ENCODE measurements around the gene ZBTB7C. TPM values are rescaled to one million over a fixed set of nuclear protein-coding genes. Genes with fewer than 3 reads are reported as not detected.

The ZBTB7C gene
- total RNA-seq, 4 donors from 2014 or later, result 26.0 to 50.6 (median 46.2) TPM

DNA sequence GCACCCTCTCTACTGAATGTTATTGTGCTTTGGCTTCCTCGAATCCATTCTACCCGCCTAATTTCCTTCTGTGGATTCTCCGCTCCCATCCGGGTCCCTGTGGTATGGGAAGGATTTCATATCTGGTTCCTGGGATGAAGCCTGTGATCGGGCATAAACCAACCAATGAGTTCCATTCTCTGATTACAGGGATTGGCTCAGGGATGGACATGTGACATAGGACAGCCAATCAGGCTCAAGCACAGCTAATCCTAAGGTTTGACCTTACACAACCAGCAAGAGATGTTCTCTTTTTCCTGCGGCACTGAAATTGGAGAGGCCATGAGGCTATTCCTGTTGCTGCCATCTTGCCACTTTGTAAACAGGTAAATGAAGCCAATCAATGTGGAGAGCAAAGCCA, 310.6 kb downstream of the ZBTB7C start:
- Histone ChIP-seq H3K27ac (no peak overlapping the region), H3K27me3 (no peaks in the 10 kb centered on the region), H3K4me3 (no peak overlapping the region), H3K36me3 (no peaks in the 10 kb centered on the region), H3K4me1 (peaks cover 6% of the 10 kb centered on the region), H3K9me3 (no peaks in the 10 kb centered on the region)
- WGBS, result 87% methylated on average over 6 of the region's 6 CpGs
- no peak for DNase-seq (ENCODE audit: low spot score in 2 of 2)
- TF ChIP-seq POLR2A (IDR thresholded peaks at IDR 0.05) (no peak), EP300 (IDR thresholded peaks at IDR 0.05) (no peak), POLR2AphosphoS5 (IDR thresholded peaks at IDR 0.05) (no peak), CTCF (IDR thresholded peaks at IDR 0.05) (no peak)

GRCh38 chr18:48098007-48098406, 311.2 kb downstream of the ZBTB7C start:
- DNase-seq (ENCODE audit: low spot score in 2 of 2), result no peak
- no peaks in the 10 kb centered on the region for H3K27me3 ChIP-seq
- H3K36me3 ChIP-seq, result no peaks in the 10 kb centered on the region
- H3K4me1 ChIP-seq, result peaks cover 9% of the 10 kb centered on the region
- TF ChIP-seq POLR2AphosphoS5 (IDR thresholded peaks at IDR 0.05) (no peak), POLR2A (IDR thresholded peaks at IDR 0.05) (no peak), CTCF (IDR thresholded peaks at IDR 0.05) (no peak), EP300 (IDR thresholded peaks at IDR 0.05) (no peak)
- H3K9me3 ChIP-seq, result no peaks in the 10 kb centered on the region
- WGBS, result 67% methylated on average over 3 of the region's 3 CpGs
- H3K27ac ChIP-seq, result no peak overlapping the region
- H3K4me3 ChIP-seq, result no peak overlapping the region

GRCh38 chr18:48095726-48096125, 313.5 kb downstream of the ZBTB7C start:
- TF ChIP-seq POLR2A (IDR thresholded peaks at IDR 0.05) (no peak), CTCF (IDR thresholded peaks at IDR 0.05) (no peak), EP300 (IDR thresholded peaks at IDR 0.05) (no peak), POLR2AphosphoS5 (IDR thresholded peaks at IDR 0.05) (no peak)
- Histone ChIP-seq H3K27ac (no peak overlapping the region), H3K36me3 (no peaks in the 10 kb centered on the region), H3K9me3 (no peaks in the 10 kb centered on the region), H3K4me1 (peaks cover 5% of the 10 kb centered on the region), H3K4me3 (no peak overlapping the region), H3K27me3 (no peaks in the 10 kb centered on the region)
- 73% methylated on average over 8 of the region's 8 CpGs for WGBS
- no peak for DNase-seq (ENCODE audit: low spot score in 2 of 2)

GRCh38 chr18:48093104-48093503, 316.1 kb downstream of the ZBTB7C start:
- H3K4me1 ChIP-seq, result peaks cover 5% of the 10 kb centered on the region
- no peaks in the 10 kb centered on the region for H3K36me3 ChIP-seq
- TF ChIP-seq POLR2AphosphoS5 (IDR thresholded peaks at IDR 0.05) (no peak), POLR2A (IDR thresholded peaks at IDR 0.05) (no peak), EP300 (IDR thresholded peaks at IDR 0.05) (no peak), CTCF (IDR thresholded peaks at IDR 0.05) (no peak)
- no peaks in the 10 kb centered on the region for H3K27me3 ChIP-seq
- H3K9me3 ChIP-seq, result no peaks in the 10 kb centered on the region
- no peak overlapping the region for H3K4me3 ChIP-seq
- no peak for DNase-seq (ENCODE audit: low spot score in 2 of 2)
- WGBS, result 84% methylated on average over 5 of the region's 5 CpGs
- H3K27ac ChIP-seq, result no peak overlapping the region

- 71% methylated on average over 6 of the region's 6 CpGs for WGBS
- H3K4me3 ChIP-seq, result no peak overlapping the region
- TF ChIP-seq EP300 (IDR thresholded peaks at IDR 0.05) (no peak), CTCF (IDR thresholded peaks at IDR 0.05) (no peak), POLR2AphosphoS5 (IDR thresholded peaks at IDR 0.05) (no peak), POLR2A (IDR thresholded peaks at IDR 0.05) (no peak)
- peaks cover 5% of the 10 kb centered on the region for H3K4me1 ChIP-seq
- no peaks in the 10 kb centered on the region for H3K36me3 ChIP-seq
- H3K27me3 ChIP-seq, result no peaks in the 10 kb centered on the region
- no peak overlapping the region for H3K27ac ChIP-seq
- no peaks in the 10 kb centered on the region for H3K9me3 ChIP-seq
- no peak for DNase-seq (ENCODE audit: low spot score in 2 of 2)
Measured at GRCh38 chr18:48091869-48092497, 317.2 kb downstream of the ZBTB7C start.
